BJ (cell line): ENCODE measurements around the gene TMEM221. TPM values are rescaled to one million over a fixed set of nuclear protein-coding genes. Genes with fewer than 3 reads are reported as not detected.

ENCODE experiments used
- CTCF ChIA-PET: fragments of 350-600 bp; formaldehyde crosslinking; extraction: SDS; loops from one replicate; lab custom pipeline; 2021; ENCODE audit warnings: antibody characterized with exemption, inconsistent platforms; lab: Yijun Ruan, JAX
- POLR2A ChIA-PET: fragments of 300-600 bp; sonication (Branson Sonifier 250); formaldehyde crosslinking; extraction: SDS; loops from one replicate; lab custom pipeline; 2021; ENCODE audit warnings: antibody characterized with exemption; lab: Charles Lee
- DNase-seq: peaks from one replicate; pipeline ENCODE4 v3.0.0-alpha.2; 2011; ENCODE audit warnings: low read depth
- H3K27me3 ChIP-seq: 2 replicates; pipeline ENCODE4 v1.6.0; 2011; ENCODE audit warnings: low read length; ENCODE audit not compliant: control insufficient read depth, insufficient read depth
- H3K36me3 ChIP-seq: 2 replicates; pipeline ENCODE4 v1.5.1; 2011; ENCODE audit warnings: low read length; ENCODE audit not compliant: control insufficient read depth, insufficient read depth
- H3K4me3 ChIP-seq: 2 replicates; pipeline ENCODE4 v1.5.1; 2011; ENCODE audit warnings: low read depth, mild to moderate bottlenecking, control low read depth, low read length
- CTCF ChIP-seq: IDR thresholded peaks from 2 replicates; pipeline ENCODE4 v1.5.1; 2011; ENCODE audit warnings: low read depth, mild to moderate bottlenecking, control low read depth, inconsistent platforms, low read length, moderate library complexity; ENCODE audit not compliant: insufficient read depth
- polyA plus RNA-seq: library from polyadenylated mRNA; depleted of rRNA; stranded (reverse); fragments of >200 nt; gene quantifications from 2 replicates; pipeline ENCODE4 v1.2.3, GENCODE V29; 2011

The TMEM221 gene
- polyA plus RNA-seq, 1 experiment: 0.11 TPM

DNA sequence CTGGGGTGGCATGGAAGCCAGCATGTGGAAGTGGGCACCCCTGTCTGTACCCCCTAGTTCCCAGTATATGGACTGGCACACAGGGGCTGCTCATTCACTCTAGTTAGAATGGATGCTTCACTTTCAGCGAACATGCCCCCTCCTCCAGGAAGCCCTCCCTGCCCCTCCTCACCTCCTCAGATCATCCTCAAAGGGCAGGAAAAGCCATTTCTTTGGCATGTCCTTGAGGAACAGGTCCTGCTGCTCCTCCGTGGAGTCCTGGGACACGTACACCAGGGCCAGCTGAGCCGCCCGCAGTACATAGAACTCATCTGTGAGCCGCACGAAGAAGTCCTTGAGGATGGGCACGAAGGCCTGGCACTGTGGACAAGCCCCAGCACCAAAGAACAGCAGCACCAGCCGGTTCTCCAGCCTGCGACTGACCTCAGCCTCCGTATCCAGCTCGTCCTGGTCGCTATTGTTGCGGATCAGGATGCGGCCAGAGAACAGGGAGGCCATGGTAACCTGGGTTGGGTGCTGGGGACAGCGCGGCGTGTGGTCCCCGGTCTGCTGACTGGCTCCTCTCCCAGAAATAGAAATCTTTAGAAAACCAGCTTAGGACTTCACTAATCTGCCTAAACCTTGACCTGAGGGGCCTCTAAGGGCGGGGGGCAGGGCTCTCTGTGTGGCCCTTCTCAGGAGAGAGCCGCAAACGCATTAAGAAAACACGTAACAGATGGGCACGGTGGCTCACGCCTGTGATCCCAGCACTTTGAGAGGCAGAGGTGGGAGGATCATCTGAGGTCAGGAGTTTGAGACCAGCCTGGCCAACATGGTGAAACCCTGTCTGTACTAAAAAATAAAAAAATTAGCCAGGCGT lies 12.1 kb upstream of the TMEM221 start, which contains the start of gene NXNL1:
TSS of gene NXNL1 (minus strand) at position 555 of the 859 bp plus-strand sequence. CDS start at position 498, 57 bp downstream.
- H3K36me3 ChIP-seq: no peaks in the 10 kb centered on the region
- no peak for DNase-seq
- ChIA-PET CTCF (interaction anchor here (1.2 to 2.2 kb wide), 4 partner anchors 12 to 306 kb away, joined by 3 to 6 read pairs (median 4); no protein-coding TSS in a partner anchor), POLR2A (no interaction called here)
- H3K27me3 ChIP-seq: peaks cover 3% of the 10 kb centered on the region
- TF ChIP-seq CTCF: no peak
- no peak within 1 kb of the TSS for H3K4me3 ChIP-seq

- TF ChIP-seq CTCF: no peak
- CTCF ChIA-PET: interaction anchor here (0.6 to 1.5 kb wide), 3 partner anchors 15 to 46 kb away, joined by 3 to 4 read pairs (median 4); no protein-coding TSS in a partner anchor
- no peak overlapping the region for H3K4me3 ChIP-seq
- H3K27me3 ChIP-seq: peaks cover 9% of the 10 kb centered on the region
- POLR2A ChIA-PET: interaction anchor here (0.9 kb wide), 1 partner anchor 29 kb away, joined by 14 read pairs; no protein-coding TSS in a partner anchor
- no peaks in the 10 kb centered on the region for H3K36me3 ChIP-seq
- DNase-seq: no peak
These were observed 10.5 kb upstream of the TMEM221 start for GRCh38 chr19:17458970-17459369.

GRCh38 chr19:17457616-17458015 lies 9.1 kb upstream of the TMEM221 start:
- DNase-seq: no peak
- peaks cover 9% of the 10 kb centered on the region for H3K27me3 ChIP-seq
- POLR2A ChIA-PET: no interaction called here
- H3K36me3 ChIP-seq: no peaks in the 10 kb centered on the region
- no peak overlapping the region for H3K4me3 ChIP-seq
- no peak for TF ChIP-seq CTCF
- CTCF ChIA-PET: interaction anchor here (1.0 to 1.3 kb wide), 3 partner anchors 8 to 317 kb away, joined by 3 read pairs; no protein-coding TSS in a partner anchor

- no peak for DNase-seq
- no peak overlapping the region for H3K4me3 ChIP-seq
- ChIA-PET POLR2A (interaction anchor here (0.6 kb wide), 1 partner anchor 15 kb away, joined by 4 read pairs; no protein-coding TSS in a partner anchor), CTCF (no interaction called here)
- no peak for TF ChIP-seq CTCF
- peaks cover 9% of the 10 kb centered on the region for H3K27me3 ChIP-seq
- H3K36me3 ChIP-seq: no peaks in the 10 kb centered on the region
These were observed 7.7 kb upstream of the TMEM221 start for GRCh38 chr19:17456127-17456526.
